H1 (cell line): ENCODE results near the gene PCNX3. TPM values are rescaled to one million over a fixed set of nuclear protein-coding genes. Genes with fewer than 3 reads are reported as not detected.

Source experiments
- CTCF ChIA-PET: fragments of 300-600 bp; sonication (Branson Sonifier 250); formaldehyde crosslinking; loops from one replicate; lab custom pipeline; 2021; ENCODE audit not compliant: partially characterized antibody; lab: Charles Lee
- POLR2A ChIA-PET: fragments of 300-600 bp; sonication (Branson Sonifier 250); formaldehyde crosslinking; loops from one replicate; lab custom pipeline; 2021; ENCODE audit warnings: inconsistent platforms; ENCODE audit not compliant: partially characterized antibody; lab: Charles Lee
- DNase-seq, 2 experiments: peaks; one replicate each; pipeline versions ENCODE4 v3.0.0 to v3.0.0-alpha.2; 2010 to 2022; ENCODE audit warnings: low spot score in 2 of 2, low read depth in 1 of 2, mixed read lengths in 1 of 2
- FAIRE-seq: peaks from 2 replicates; lab custom pipeline; 2011; peaks lifted over from hg19 to GRCh38; lab: Jason Lieb, UNC
- H2AFZ ChIP-seq: 2 replicates; pipeline ENCODE4 v1.8.1; 2012; ENCODE audit warnings: low read length, inconsistent platforms
- H2AK5ac ChIP-seq: 2 replicates; pipeline ENCODE4 v1.6.1; 2013; ENCODE audit warnings: low read depth, low read length
- H2BK120ac ChIP-seq: replicated peaks from 2 replicates; pipeline ENCODE3; 2013; ENCODE audit warnings: low read depth, low read length, inconsistent platforms
- H2BK12ac ChIP-seq: 2 replicates; pipeline ENCODE4 v1.6.1; 2013; ENCODE audit warnings: low read depth, low read length
- H2BK15ac ChIP-seq: 2 replicates; pipeline ENCODE4 v1.6.1; 2013; ENCODE audit warnings: low read length
- H2BK20ac ChIP-seq: 2 replicates; pipeline ENCODE4 v1.6.1; 2013; ENCODE audit warnings: low read length
- H2BK5ac ChIP-seq: 2 replicates; pipeline ENCODE4 v1.6.1; 2013; ENCODE audit warnings: low read depth, low read length
- H3K14ac ChIP-seq: 2 replicates; pipeline ENCODE4 v1.6.1; 2013; ENCODE audit warnings: inconsistent platforms; ENCODE audit not compliant: insufficient read length
- H3K18ac ChIP-seq: 2 replicates; pipeline ENCODE4 v1.6.1; 2013; ENCODE audit warnings: low read length; ENCODE audit errors: extremely low read depth
- H3K23ac ChIP-seq: 2 replicates; pipeline ENCODE4 v1.6.1; 2013; ENCODE audit warnings: inconsistent platforms; ENCODE audit not compliant: insufficient read length
- H3K23me2 ChIP-seq: 2 replicates; pipeline ENCODE4 v1.6.1; 2013; ENCODE audit warnings: low read depth, low read length
- H3K27ac ChIP-seq: 2 replicates; pipeline ENCODE4 v1.6.1; 2011; ENCODE audit warnings: low read depth, low read length, inconsistent platforms
- H3K27me3 ChIP-seq, 4 experiments: replicated peaks in 1 of 4; 1 replicate in 1 of 4; 2 replicates in 3 of 4; pipeline versions ENCODE4 v1.6.1 to v1.8.1; 2011 to 2013; ENCODE audit warnings: low read length in 3 of 4, mild to moderate bottlenecking in 3 of 4, inconsistent platforms in 2 of 4, mixed read lengths in 2 of 4, moderate library complexity in 1 of 4; ENCODE audit not compliant: control insufficient read depth in 3 of 4, insufficient read depth in 3 of 4; ENCODE audit errors: extremely low read depth in 1 of 4
- H3K36me3 ChIP-seq, 4 experiments: 2 replicates each; pipeline versions ENCODE4 v1.6.1 to v1.8.1; 2011 to 2013; ENCODE audit warnings: mild to moderate bottlenecking in 4 of 4, low read length in 3 of 4, moderate library complexity in 2 of 4, control low read depth in 1 of 4, inconsistent platforms in 1 of 4; ENCODE audit not compliant: insufficient read depth in 4 of 4, control insufficient read depth in 2 of 4
- H3K4ac ChIP-seq: replicated peaks from 2 replicates; pipeline ENCODE3; 2013; ENCODE audit warnings: low read length, low read depth, mixed read lengths, inconsistent platforms; ENCODE audit not compliant: insufficient read length
- H3K4me1 ChIP-seq, 4 experiments: replicated peaks in 1 of 4; 1 replicate in 1 of 4; 2 replicates in 3 of 4; pipeline versions ENCODE4 v1.6.1 to v1.8.1; 2011 to 2013; ENCODE audit warnings: low read length in 3 of 4, inconsistent platforms in 2 of 4, mixed read lengths in 1 of 4; ENCODE audit not compliant: insufficient read depth in 4 of 4, control insufficient read depth in 3 of 4
- H3K4me2 ChIP-seq, 2 experiments: 2 replicates each; pipeline versions ENCODE4 v1.6.1 to v1.8.1; 2011 to 2013; ENCODE audit warnings: low read depth in 2 of 2, low read length in 2 of 2, control low read depth in 1 of 2, inconsistent platforms in 1 of 2, mild to moderate bottlenecking in 1 of 2; ENCODE audit not compliant: insufficient read depth in 1 of 2
- H3K4me3 ChIP-seq, 4 experiments: fragments of 200-600, 300-600 bp in 1 of 4; sonication (generic), shearing (Covaris generic), sonication (Bioruptor Twin) in 1 of 4; 2 replicates each; pipeline versions ENCODE4 v1.5.1 to v1.8.1; 2011 to 2016; ENCODE audit warnings: low read length in 4 of 4, low read depth in 3 of 4, control low read depth in 2 of 4, inconsistent platforms in 2 of 4, mild to moderate bottlenecking in 2 of 4, mixed read lengths in 1 of 4, moderate library complexity in 1 of 4; ENCODE audit not compliant: insufficient read depth in 2 of 4; ENCODE audit errors: extremely low read depth in 1 of 4
- H3K56ac ChIP-seq: replicated peaks from 2 replicates; pipeline ENCODE3; 2013; ENCODE audit warnings: low read depth, mild to moderate bottlenecking, mixed read lengths, low read length, inconsistent platforms; ENCODE audit not compliant: insufficient read length
- H3K79me1 ChIP-seq: 2 replicates; pipeline ENCODE4 v1.6.1; 2013; ENCODE audit warnings: low read depth, low read length, control low read depth
- H3K79me2 ChIP-seq, 2 experiments: 2 replicates each; pipeline versions ENCODE4 v1.6.1 to v1.8.1; 2012 to 2013; ENCODE audit warnings: low read length in 2 of 2, mild to moderate bottlenecking in 2 of 2, inconsistent platforms in 1 of 2; ENCODE audit not compliant: insufficient read depth in 2 of 2, control insufficient read depth in 1 of 2
- H3K9ac ChIP-seq, 4 experiments: replicated peaks in 1 of 4; 1 replicate in 1 of 4; 2 replicates in 3 of 4; pipeline versions ENCODE4 v1.6.1 to v1.8.1; 2011 to 2013; ENCODE audit warnings: low read depth in 3 of 4, low read length in 3 of 4, control low read depth in 2 of 4, mild to moderate bottlenecking in 2 of 4, moderate library complexity in 2 of 4, inconsistent platforms in 1 of 4; ENCODE audit errors: extremely low read depth in 1 of 4
- H3K9me3 ChIP-seq, 2 experiments: 2 replicates each; pipeline versions ENCODE4 v1.6.1 to v1.8.1; 2012 to 2013; ENCODE audit warnings: mild to moderate bottlenecking in 2 of 2, moderate library complexity in 2 of 2, control low read depth in 1 of 2, inconsistent platforms in 1 of 2, low read depth in 1 of 2, low read length in 1 of 2, mixed read lengths in 1 of 2; ENCODE audit not compliant: insufficient read depth in 2 of 2
- H4K20me1 ChIP-seq, 2 experiments: replicated peaks in 1 of 2; 2 replicates each; pipeline versions ENCODE3 to v1.8.1; 2011 to 2013; ENCODE audit warnings: inconsistent platforms in 2 of 2, low read length in 2 of 2, mild to moderate bottlenecking in 1 of 2; ENCODE audit not compliant: insufficient read depth in 2 of 2, control insufficient read depth in 1 of 2
- H4K5ac ChIP-seq: 2 replicates; pipeline ENCODE4 v1.6.1; 2013; ENCODE audit warnings: low read length, low read depth, mixed read lengths, inconsistent platforms; ENCODE audit not compliant: insufficient read length
- H4K8ac ChIP-seq: 2 replicates; pipeline ENCODE4 v1.8.0; 2013; ENCODE audit warnings: mild to moderate bottlenecking, moderate library complexity, low read length, inconsistent platforms; ENCODE audit not compliant: insufficient read depth; ENCODE audit errors: extremely low read depth
- H4K91ac ChIP-seq: replicated peaks from 2 replicates; pipeline ENCODE3; 2013; ENCODE audit warnings: low read length, mixed read lengths, inconsistent platforms; ENCODE audit not compliant: insufficient read length
- ASH2L ChIP-seq: fragments of 200-600, 300-600 bp; sonication (generic); IDR thresholded peaks from one replicate; pipeline ENCODE4 v1.7.1; 2017; ENCODE audit warnings: low read length
- BCL11A ChIP-seq, 2 experiments: IDR thresholded peaks; one replicate each; pipeline ENCODE4 v1.6.1; 2011; ENCODE audit warnings: low read depth in 2 of 2, low read length in 2 of 2, mild to moderate bottlenecking in 2 of 2
- CEBPB ChIP-seq: IDR thresholded peaks from 2 replicates; pipeline ENCODE4 v1.6.1; 2012; ENCODE audit warnings: low read depth, low read length
- CHD2 ChIP-seq: IDR thresholded peaks from 2 replicates; pipeline ENCODE4 v1.6.1; 2012; ENCODE audit warnings: low read length, improper control_type of control experiment
- GABPA ChIP-seq: IDR thresholded peaks from 2 replicates; pipeline ENCODE4 v1.6.1; 2011; ENCODE audit warnings: mild to moderate bottlenecking, low read length, moderate library complexity, borderline replicate concordance; ENCODE audit not compliant: insufficient read depth
- MAX ChIP-seq: IDR thresholded peaks from 2 replicates; pipeline ENCODE4 v1.6.1; 2012; ENCODE audit warnings: inconsistent platforms
- POU5F1 ChIP-seq: IDR thresholded peaks from 2 replicates; pipeline ENCODE4 v1.6.1; 2011; ENCODE audit warnings: low read depth, mild to moderate bottlenecking, low read length, moderate library complexity
- RAD21 ChIP-seq, 2 experiments: IDR thresholded peaks in 1 of 2; conservative IDR thresholded peaks in 1 of 2; 2 replicates each; pipeline ENCODE4 v1.6.1; 2011; ENCODE audit warnings: low read depth in 2 of 2, low read length in 2 of 2, improper control_type of control experiment in 1 of 2, inconsistent platforms in 1 of 2, mild to moderate bottlenecking in 1 of 2, moderate library complexity in 1 of 2
- RFX5 ChIP-seq: IDR thresholded peaks from 2 replicates; pipeline ENCODE4 v1.6.1; 2011; ENCODE audit warnings: low read depth, low read length, improper control_type of control experiment, borderline replicate concordance
- SAP30 ChIP-seq: fragments of 300-600 bp; sonication (generic); IDR thresholded peaks from 2 replicates; pipeline ENCODE4 v1.7.1; 2012; ENCODE audit warnings: low read length, moderate library complexity, mild to moderate bottlenecking, inconsistent platforms; ENCODE audit not compliant: insufficient read depth, insufficient replicate concordance
- SIRT6 ChIP-seq: IDR thresholded peaks from one replicate; pipeline ENCODE4 v1.7.1; 2012; ENCODE audit warnings: low read length, inconsistent platforms
- SRF ChIP-seq: IDR thresholded peaks from 2 replicates; pipeline ENCODE4 v1.6.1; 2011; ENCODE audit warnings: mild to moderate bottlenecking, low read depth, low read length, moderate library complexity
- WGBS, 2 experiments: shearing (Covaris generic) in 1 of 2; methylation state at CpG; one replicate each; pipeline versions ENCODE4 v1.1.6 to v1.1.7; 2013 to 2015; ENCODE audit warnings: low lambda C conversion rate in 2 of 2, mixed read lengths in 2 of 2, inconsistent platforms in 1 of 2, low coverage in 1 of 2, missing lambda C conversion rate in 1 of 2; ENCODE audit not compliant: insufficient replicate concordance in 2 of 2, insufficient coverage in 1 of 2, insufficient read length in 1 of 2; ENCODE audit errors: extremely low coverage in 1 of 2, missing lambda C conversion rate in 1 of 2; 5-methylcytosine and 5-hydroxymethylcytosine counted together
- polyA plus RNA-seq, 7 experiments: library from polyadenylated mRNA; depleted of rRNA in 3 of 7; stranded (reverse) in 5 of 7; unstranded in 2 of 7; fragments of >200 nt in 5 of 7; fragments of 200-250 nt in 2 of 7; gene quantifications; 1 replicate in 5 of 7; 2 replicates in 1 of 7; 4 replicates in 1 of 7; pipeline versions ENCODE4 v1.2.1 to v1.2.3, GENCODE V29; 2011 to 2013; ENCODE audit warnings: missing spikeins in 2 of 7, mixed read lengths in 2 of 7
- total RNA-seq: library from RNA; stranded (reverse); fragmentation: NEBNext Ultra II Directional; extraction: Animal tissue kit (Norgen Biotek cat#: 25700); gene quantifications from 2 replicates; pipeline ENCODE4 v1.2.1, GENCODE V29; 2021

The PCNX3 gene
- total and polyA plus RNA-seq, 2 of the 8 experiments (the other 6 are each of a cell fraction or from before 2014, with no cell fraction given): 27.2 to 38.8 TPM

GRCh38 chr11:65621460-65621859 is 5.9 kb downstream of the PCNX3 start:
- H3K4me1 ChIP-seq: peaks cover 0 to 7% (median 3%) of the 10 kb centered on the region in 4 experiments; a peak in 2 of 7 replicates
- WGBS, 2 experiments: 96% methylated on average over 14 of the region's 14 CpGs; no CpG with 5 or more reads in 1 of the 2 experiments
- TF ChIP-seq RAD21 (IDR thresholded peaks at IDR 0.05 in 1 of 2, conservative IDR thresholded peaks at IDR 0.05 in 1 of 2; ENCODE audit: low read depth in 2 of 2, low read length in 2 of 2) (no peak), CEBPB (no peak), MAX (no peak), GABPA (no peak), ASH2L (no peak), SRF (no peak), SIRT6 (no peak), POU5F1 (no peak), CHD2 (no peak), BCL11A (IDR thresholded peaks at IDR 0.05; ENCODE audit: low read depth in 2 of 2, low read length in 2 of 2) (no peak), RFX5 (no peak), SAP30 (no peak)

More at GRCh38 chr11:65621460-65621859, 5.9 kb downstream of the PCNX3 start:
- H4K5ac ChIP-seq: no peak overlapping the region
- peaks cover 16% of the 10 kb centered on the region for H3K79me1 ChIP-seq
- ChIA-PET POLR2A (interaction anchor here (1.3 to 5.7 kb wide), 2 partner anchors 16 to 23 kb away, joined by 4 to 38 read pairs; partner anchors contain the start of gene SIPA1), CTCF (interaction anchor here (0.9 to 1.1 kb wide), 2 partner anchors 9 to 11 kb away, joined by 3 to 5 read pairs; no protein-coding TSS in a partner anchor)
- no peak overlapping the region for H3K4me2 ChIP-seq
- H2BK12ac ChIP-seq: no peak overlapping the region
- H4K8ac ChIP-seq: no peak overlapping the region
- H2BK5ac ChIP-seq: no peak overlapping the region
- H2BK20ac ChIP-seq: no peak overlapping the region
- no peak overlapping the region for H2AK5ac ChIP-seq
- no peaks in the 10 kb centered on the region for H3K27me3 ChIP-seq
- no peak overlapping the region for H3K27ac ChIP-seq
- H3K9ac ChIP-seq: no peak overlapping the region
- H3K18ac ChIP-seq: no peak overlapping the region
- H2BK120ac ChIP-seq: no peak overlapping the region
- H3K56ac ChIP-seq: no peak overlapping the region
- H3K9me3 ChIP-seq: no peaks in the 10 kb centered on the region
- FAIRE-seq (no peak), DNase-seq (no peak)
- H3K23me2 ChIP-seq: peaks cover under 1% of the 10 kb centered on the region; the same call in 1 of the 2 replicates
- H3K36me3 ChIP-seq: peaks cover 8 to 54% (median 26%) of the 10 kb centered on the region in 4 experiments; a peak in 7 of 8 replicates
- no peak overlapping the region for H2AFZ ChIP-seq
- H3K4me3 ChIP-seq: no peak overlapping the region
- peaks cover 3 to 13% of the 10 kb centered on the region in 2 experiments for H3K79me2 ChIP-seq
- H2BK15ac ChIP-seq: no peak overlapping the region
- H4K91ac ChIP-seq: no peak overlapping the region
- no peak overlapping the region for H3K14ac ChIP-seq
- no peak overlapping the region for H3K4ac ChIP-seq
- peaks cover 5 to 43% of the 10 kb centered on the region in 2 experiments for H4K20me1 ChIP-seq
- H3K23ac ChIP-seq: no peak overlapping the region
